ENCODE results near the gene GAL.
A peak's percentile ranks its signal among the peaks of the same experiment; 100 is the strongest.

The GAL gene

GRCh38 chr11:68658661-68659060 is 25.7 kb upstream of the GAL start:
- no peak for DNase-seq (ENCODE audit: low spot score)

- DNase-seq (ENCODE audit: low spot score), result peak; percentile 50
These were observed 25.0 kb upstream of the GAL start for GRCh38 chr11:68659158-68659921.

GRCh38 chr11:68660066-68660810 is 24.1 kb upstream of the GAL start:
- no peak for DNase-seq (ENCODE audit: low spot score)

GRCh38 chr11:68661014-68661413 is 23.3 kb upstream of the GAL start:
- no peak for DNase-seq (ENCODE audit: low spot score)

GRCh38 chr11:68661697-68662603 is 22.4 kb upstream of the GAL start:
- no peak for DNase-seq (ENCODE audit: low spot score)

- no peak for DNase-seq (ENCODE audit: low spot score)
These were observed 20.8 kb upstream of the GAL start for GRCh38 chr11:68663482-68664010.

GRCh38 chr11:68664141-68664540 is 20.2 kb upstream of the GAL start:
- no peak for DNase-seq (ENCODE audit: low spot score)

- no peak for DNase-seq (ENCODE audit: low spot score)
These were observed 19.4 kb upstream of the GAL start for GRCh38 chr11:68664906-68665305.

- no peak for DNase-seq (ENCODE audit: low spot score)
These were observed 18.9 kb upstream of the GAL start for GRCh38 chr11:68665436-68665835.

GRCh38 chr11:68666849-68667248 is 17.5 kb upstream of the GAL start:
- no peak for DNase-seq (ENCODE audit: low spot score)

GRCh38 chr11:68667511-68668500 is 16.5 kb upstream of the GAL start:
- DNase-seq (ENCODE audit: low spot score), result no peak

- no peak for DNase-seq (ENCODE audit: low spot score)
These were observed 14.8 kb upstream of the GAL start for GRCh38 chr11:68669301-68670090.

- DNase-seq (ENCODE audit: low spot score), result no peak
These were observed 13.9 kb upstream of the GAL start for GRCh38 chr11:68670208-68670992.

GRCh38 chr11:68673306-68673945 is 10.9 kb upstream of the GAL start:
- no peak for DNase-seq (ENCODE audit: low spot score)

GRCh38 chr11:68673991-68674390 is 10.4 kb upstream of the GAL start:
- no peak for DNase-seq (ENCODE audit: low spot score)

- no peak for DNase-seq (ENCODE audit: low spot score)
These were observed 9.9 kb upstream of the GAL start for GRCh38 chr11:68674461-68674860.

GRCh38 chr11:68677432-68677831 is 6.9 kb upstream of the GAL start:
- peak; percentile 91 for DNase-seq (ENCODE audit: low spot score)

- no peak for DNase-seq (ENCODE audit: low spot score)
These were observed 6.3 kb upstream of the GAL start for GRCh38 chr11:68678031-68678441.

Measured in kidney capillary endothelial cell (primary cell).